Activated CD4-positive, alpha-beta T cell treated with anti-CD3 and anti-CD28 coated beads, Interleukin-2, Interleukin-4, amounts not matched to agents 100 ng/mL and 50 ng/mL, durations not matched to agents 16 hours and 8 hours (primary cell): ENCODE results near the gene ARHGEF26.
A peak's percentile ranks its signal among the peaks of the same experiment; 100 is the strongest.
"Not testable (repeated sequence)": the region's sequence is repeated elsewhere in the genome, so short reads cannot be mapped to it uniquely, and the experiment has no call there.

Source experiments
- DNase-seq: peaks from one replicate; pipeline ENCODE4 v3.0.0-alpha.2; 2020; ENCODE audit warnings: low spot score

Gene ARHGEF26, protein sequence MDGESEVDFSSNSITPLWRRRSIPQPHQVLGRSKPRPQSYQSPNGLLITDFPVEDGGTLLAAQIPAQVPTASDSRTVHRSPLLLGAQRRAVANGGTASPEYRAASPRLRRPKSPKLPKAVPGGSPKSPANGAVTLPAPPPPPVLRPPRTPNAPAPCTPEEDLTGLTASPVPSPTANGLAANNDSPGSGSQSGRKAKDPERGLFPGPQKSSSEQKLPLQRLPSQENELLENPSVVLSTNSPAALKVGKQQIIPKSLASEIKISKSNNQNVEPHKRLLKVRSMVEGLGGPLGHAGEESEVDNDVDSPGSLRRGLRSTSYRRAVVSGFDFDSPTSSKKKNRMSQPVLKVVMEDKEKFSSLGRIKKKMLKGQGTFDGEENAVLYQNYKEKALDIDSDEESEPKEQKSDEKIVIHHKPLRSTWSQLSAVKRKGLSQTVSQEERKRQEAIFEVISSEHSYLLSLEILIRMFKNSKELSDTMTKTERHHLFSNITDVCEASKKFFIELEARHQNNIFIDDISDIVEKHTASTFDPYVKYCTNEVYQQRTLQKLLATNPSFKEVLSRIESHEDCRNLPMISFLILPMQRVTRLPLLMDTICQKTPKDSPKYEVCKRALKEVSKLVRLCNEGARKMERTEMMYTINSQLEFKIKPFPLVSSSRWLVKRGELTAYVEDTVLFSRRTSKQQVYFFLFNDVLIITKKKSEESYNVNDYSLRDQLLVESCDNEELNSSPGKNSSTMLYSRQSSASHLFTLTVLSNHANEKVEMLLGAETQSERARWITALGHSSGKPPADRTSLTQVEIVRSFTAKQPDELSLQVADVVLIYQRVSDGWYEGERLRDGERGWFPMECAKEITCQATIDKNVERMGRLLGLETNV

DNA sequence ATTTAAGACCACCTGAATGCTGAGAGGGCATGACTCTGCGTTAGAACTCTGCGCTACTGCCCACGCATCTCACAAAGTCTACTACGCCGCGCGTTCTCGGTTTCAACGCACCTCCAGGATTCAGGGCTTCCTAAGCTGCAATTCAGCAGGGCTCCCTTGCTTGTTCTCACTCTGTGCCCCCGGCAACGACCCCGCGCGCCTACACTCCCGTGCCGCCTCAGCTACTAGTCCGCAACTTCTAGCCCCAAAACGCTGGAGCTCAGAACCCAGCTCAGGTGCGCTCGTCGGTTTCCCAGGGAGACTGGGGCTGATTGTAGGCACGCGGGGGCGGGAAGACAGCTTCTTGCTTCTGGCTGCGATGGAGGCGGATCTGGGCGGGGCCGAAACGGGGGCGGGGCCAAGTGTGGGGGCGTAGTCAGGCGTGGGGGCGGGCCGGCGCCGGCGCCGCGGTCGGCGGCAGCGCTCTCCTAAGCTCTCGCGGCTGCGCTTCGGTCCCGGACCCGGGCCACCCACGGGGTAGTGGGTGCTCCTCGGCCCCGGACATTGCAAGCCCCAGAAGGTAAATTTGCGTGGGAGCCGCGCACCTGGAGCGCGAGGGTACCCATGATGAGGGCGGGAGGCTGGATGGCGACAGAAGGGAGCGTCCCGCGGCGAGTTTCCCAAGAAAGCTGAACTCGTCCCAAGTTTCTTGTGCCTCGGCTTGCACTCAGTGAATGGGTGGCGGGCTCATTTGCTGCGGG, at the start of gene ARHGEF26:
Gene ARHGEF26 (plus strand): TSS at position 430 of the 740 bp plus-strand sequence. CDS start 603 bp downstream, outside the sequence.
- DNase-seq: peak; percentile 80

DNA sequence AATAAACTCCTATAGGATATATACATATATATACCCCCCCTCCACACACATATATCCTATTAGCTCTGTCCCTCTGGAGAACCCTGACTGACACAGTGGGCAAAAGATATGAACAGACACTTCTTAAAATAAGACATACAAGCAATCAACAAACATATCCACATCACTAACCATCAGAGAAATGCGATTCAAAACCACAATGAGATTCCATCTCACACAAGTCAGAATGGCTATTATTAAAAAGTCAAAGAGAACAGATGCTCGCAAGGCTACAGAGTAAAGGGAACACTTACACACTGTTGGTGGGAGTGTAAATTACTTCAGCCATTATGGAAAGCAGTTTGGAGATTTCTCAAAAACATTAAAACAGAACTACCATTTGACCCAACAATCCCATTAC, 46.2 kb upstream of the ARHGEF26 start:
- no peak for DNase-seq

DNA sequence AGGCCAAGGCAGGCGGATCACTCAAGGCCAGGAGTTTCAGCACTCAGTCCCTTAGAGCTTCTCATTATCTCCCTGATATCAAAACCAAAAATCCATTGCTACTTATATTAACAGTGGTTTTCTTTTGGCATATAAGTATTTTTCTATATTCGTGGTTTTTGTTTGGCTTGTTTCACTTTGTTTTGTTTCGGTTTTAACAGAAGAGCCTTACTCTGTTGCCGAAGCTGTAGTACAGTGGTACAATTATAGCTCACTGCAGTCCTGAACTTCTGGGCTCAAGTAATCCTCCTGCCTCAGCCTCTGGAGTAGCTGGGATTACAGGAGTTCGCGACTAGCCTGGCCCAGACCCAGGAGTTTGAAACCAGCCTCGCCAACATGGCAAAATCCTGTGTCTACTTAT, 42.5 kb upstream of the ARHGEF26 start:
- no peak for DNase-seq

DNA sequence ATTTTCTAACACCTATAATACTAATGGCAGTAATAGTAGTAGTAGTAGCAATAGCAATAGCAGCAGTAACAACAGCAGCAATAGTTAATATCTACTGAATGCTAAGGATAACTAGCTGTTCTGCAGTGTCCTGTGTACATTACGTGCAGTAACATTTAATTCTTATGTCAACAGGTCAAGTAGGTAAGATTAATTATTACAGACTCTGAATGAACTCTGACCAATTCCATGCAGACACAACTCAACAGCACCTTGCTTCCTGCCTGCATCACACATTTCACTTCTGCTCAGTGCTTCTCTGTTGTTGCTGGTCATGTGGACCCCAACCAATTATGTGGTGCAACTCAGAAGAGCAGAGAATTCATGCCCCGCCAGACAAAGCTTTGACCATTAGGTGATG, 39.9 kb upstream of the ARHGEF26 start:
- no peak for DNase-seq

DNA sequence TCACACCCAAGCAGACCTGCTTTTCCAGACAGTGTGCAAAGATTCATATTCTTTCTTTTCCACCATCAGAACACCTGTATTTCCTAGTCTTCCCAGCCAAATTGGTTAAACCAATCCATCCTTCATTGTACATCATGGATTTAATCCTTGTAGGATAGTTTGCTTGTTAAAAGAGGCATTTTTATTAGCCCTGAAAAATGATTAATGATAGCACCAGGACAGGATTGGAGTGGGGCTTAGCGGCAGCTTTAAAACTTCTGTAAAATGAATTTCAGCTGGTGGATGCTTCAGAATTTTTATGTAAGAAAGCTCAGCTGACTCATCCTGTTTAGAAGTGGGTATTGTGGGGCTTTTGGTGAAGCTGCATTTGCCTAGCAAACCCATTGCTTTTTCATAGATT, 36.1 kb upstream of the ARHGEF26 start:
- no peak for DNase-seq

DNA sequence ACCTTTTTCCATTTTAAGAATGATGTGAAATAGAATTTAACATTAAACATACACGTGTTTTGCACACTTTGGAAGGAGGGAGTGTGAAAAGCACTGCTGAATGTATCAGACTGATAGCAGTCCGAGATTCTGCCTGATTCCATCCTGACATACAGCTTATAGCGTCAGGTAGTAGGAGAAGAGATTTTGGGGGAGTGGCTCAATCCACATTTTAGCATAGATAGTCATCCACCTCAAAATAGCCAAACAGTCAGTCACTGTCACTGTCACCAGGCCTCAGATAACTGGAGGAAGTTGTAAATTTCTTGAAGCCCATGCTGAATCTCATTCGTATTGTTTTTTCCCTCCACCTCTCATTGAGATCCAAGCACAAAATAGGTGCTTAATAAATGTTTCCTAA, 35.4 kb upstream of the ARHGEF26 start:
- DNase-seq: no peak

DNA sequence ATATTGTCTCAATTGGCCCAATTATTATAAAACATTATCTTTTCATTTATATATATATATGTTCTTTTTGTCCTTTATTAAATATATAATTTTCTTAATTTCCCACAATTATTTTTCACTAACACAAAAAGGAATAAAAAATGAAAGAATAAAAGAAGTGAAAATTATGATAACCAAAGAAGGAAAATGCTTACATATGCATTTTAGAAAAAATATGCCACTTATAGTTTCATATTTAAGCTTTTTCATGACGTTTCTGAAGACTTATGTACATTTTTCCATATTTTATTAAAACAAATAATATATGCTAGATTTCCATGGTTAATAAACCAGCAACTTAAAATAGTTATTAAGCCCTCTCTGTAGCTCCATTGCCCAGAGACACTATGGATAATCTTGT, 34.9 kb upstream of the ARHGEF26 start:
- no peak for DNase-seq

DNA sequence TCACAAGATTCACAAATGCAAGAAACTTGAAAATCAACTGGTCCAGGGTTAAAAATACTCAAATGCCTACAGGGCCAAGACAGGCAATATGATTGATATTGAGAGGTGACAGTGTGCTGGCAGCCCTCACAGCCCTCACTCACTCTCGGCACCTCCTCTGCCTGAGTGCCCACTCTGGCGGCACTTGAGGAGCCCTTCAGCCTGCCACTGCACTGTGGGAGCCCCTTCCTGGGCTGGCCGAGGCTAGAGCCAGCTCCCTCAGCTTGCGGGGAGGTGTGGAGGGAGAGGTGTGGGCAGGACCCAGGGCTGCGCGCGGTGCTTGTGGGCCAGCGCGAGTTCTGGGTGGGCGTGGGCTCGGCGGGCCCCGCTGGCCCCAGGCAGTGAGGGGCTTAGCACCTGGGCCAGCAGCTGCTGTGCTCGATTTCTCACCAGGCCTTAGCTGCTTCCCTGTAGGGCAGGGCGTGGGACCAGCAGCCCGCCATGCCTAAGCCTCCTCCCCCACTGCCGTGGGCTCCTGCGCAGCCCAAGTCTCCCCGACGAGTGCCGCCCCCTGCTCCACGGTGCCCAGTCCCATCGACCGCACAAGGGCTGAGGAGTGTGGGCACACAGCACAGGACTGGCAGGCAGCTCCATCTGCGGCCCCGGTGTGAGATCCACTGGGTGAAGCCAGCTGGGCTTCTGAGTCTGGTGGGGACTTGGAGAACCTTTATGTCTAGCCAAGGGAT, 33.3 kb upstream of the ARHGEF26 start:
- not testable (repeated sequence) for DNase-seq

DNA sequence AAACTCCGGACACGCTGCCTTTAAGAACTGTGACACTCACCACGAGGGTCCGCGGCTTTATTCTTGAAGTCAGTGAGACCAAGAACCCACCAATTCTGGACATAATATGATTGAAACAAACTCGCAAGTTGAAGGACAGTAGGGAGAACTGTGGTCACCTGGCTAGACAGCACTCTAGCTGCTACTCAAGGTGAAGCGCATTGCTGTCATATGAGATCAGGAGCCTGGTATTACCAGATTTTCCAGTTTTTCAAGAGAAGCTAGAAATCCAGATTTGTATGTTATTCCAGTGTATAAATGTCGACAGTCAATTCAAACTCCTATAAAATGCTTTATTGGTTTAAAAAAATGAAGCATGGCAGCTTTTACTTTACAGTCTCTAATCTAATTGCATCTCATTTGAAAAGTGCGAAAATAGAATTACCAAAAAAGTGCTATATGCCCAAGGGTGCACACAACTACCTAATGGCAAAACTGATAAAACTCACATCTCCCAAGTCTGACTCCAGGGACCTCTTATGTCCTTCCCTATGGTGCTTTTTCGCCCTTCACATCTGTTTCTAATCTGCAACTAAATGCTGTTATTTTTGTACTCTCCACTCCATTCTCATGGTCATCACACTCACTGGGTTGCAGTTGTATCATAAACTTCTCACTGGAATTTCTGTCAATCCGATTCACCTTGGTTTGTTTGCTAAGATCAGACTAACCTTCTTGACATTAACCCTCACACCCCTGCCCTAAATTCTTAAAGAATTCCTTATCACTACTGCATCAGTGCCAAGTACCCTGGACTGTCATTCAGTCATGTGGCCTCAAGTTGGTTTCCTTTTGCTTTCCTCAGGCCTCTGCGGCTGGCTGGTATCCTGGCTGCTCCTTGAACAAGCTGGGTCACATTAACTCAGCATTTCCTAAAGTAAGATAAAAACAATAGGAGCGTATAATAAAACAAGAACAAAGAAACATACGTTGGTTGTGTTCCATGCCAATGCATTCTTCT, 31.5 kb upstream of the ARHGEF26 start:
- no peak for DNase-seq

DNA sequence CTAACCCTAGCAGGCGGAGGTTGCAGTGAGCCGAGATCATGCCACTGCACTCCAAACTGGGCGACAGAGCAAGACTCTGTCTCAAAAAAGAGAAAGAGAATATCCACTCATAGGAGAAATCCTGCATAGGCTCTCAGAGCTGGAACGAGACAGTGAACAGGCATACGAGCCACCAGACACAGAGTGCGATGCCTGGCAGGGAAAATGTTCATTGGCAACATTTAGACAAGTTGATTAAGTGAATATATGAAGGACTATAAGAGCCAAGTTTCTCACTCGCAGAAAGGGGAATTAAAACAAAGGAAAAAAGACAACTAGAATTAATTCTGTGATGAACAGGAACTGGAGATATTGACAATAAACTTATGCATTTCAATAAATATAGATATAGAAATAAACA, 27.1 kb upstream of the ARHGEF26 start:
- DNase-seq: no peak

DNA sequence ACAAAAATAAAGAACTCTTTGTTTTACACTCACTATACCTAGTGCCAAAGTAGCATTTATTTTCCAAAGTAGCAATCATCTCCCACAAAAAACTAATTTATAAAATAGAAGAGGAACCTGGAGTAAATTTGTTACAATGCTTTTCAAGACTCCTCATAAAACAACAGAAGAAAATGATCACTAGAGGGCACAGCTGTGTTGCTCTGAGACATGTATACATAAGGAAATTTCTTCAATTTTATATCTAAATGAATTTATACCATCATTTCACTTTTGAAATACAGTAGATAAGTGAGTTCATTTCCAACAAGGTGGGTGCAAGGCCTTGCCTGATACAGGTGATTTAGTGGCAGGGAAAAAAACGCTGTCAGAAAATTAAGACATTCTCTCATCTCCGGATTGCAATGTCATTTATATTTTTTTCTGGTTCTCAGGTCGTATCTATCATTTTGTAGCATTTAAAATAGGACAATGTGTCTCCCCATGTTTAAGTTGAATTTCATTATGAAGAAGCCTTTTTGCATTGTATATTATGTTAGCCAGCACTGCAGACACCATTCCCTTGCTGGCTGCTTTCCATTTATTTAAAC, 25.3 kb upstream of the ARHGEF26 start:
- DNase-seq: no peak

DNA sequence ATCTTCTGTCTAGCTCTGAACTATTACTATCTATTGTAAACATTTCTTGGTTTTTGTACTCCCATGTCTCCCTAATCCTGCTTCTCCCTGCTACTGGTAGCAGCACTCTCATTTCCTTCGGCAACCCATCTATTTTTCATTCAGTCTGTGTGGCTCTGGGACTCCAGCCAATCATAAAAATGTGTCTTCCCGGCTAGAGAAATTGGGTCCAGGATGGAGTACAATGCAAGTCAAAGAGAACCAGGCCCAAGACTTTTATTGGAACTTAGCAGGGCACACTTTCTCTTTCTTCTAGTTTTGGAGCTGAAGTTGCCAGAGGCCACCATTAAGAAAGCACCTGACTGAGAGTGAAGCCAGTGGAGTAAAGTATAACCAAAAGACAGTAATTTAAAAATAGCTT, 22.8 kb upstream of the ARHGEF26 start:
- no peak for DNase-seq

DNA sequence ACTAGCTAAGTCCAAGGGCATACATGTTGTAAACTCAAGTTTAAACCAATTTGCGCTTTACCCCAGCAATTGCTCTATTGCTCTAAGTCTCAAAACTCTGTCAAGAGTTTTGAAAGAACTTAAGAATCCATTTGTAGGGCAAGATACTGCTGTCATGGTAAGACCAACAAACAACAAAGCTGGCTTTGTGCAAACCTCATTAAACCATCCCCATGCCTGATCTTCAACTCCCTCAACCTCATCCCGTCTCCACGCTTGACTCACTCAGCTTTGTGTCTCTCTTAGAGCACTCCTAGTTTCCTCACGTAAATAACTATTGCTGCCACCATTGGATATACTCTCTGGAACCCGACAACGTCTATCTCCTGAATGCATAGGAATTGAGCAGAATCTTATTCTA, 20.6 kb upstream of the ARHGEF26 start:
- no peak for DNase-seq

DNA sequence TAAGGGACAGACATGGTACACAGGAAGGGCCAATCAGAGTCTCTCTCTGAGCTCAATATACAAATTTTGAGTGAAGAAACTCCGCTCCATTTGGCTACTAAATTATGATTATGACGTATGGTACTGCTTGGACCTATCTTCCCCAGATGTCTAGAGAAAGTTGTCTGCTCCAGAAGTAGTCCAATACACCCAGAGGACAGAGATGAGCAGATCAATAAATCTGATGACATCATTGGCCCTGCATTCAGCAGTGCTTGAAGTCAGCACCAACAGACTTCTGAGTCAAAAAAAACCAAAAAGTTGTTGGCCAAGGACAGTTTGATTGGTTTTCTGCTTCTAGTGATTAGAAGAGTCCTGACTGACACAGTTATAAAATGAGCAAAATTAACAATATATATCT, 19.9 kb upstream of the ARHGEF26 start:
- DNase-seq: no peak

DNA sequence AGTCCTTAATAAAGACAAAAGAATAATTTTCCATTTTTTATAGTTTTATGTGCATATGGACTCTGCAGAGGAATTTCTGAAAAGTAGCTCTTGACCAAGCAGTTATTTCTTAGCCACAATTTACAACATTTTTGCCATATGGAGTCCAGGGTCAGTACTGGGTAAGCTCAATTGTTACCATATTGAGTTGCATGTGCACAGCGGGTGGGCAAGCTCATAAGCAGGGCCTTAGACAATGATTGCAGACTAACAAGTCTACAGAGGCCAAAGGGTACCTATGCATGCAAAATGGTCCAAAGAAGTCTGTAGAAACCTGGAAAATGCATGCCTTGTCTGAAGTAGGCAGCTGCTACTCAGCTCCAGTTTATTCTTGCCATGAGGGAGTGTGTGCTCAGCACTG, 19.0 kb upstream of the ARHGEF26 start:
- no peak for DNase-seq

DNA sequence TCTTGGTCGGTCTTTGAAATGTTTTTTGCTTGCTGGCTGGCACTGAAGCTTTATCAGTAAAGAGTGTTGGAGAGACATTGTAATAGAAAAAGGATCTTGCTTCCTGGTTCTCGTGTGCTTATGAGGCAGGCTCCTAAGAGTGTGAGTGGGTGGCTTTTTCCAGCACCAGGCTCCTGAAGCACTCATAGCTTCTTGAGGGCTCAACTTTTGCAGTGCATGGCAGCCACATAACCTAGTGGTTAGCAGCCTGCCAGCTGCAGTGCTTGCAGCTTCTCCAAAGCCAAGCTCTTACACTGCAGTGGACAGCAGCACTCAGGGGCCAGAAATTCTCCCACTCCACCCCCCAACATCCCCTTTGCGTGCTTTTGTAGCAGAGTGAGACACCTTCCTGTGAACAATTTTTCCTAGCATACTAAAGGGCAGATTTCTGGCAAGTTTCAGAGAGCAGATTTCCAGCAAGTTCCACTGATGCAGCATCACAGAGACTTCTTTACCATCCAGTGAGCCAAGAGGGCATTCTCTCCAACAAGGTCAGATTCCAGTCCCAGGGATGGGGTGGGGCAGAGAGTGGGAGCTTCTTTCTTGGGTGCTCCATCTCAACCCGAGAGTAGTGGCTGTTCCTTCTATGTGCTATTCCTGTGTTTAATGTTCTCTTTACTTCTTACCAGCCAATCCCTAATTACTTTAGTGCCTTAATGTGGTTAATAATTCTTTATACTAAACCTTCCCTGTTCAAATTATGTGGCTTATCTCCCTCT, 15.8 kb upstream of the ARHGEF26 start:
- no peak for DNase-seq

DNA sequence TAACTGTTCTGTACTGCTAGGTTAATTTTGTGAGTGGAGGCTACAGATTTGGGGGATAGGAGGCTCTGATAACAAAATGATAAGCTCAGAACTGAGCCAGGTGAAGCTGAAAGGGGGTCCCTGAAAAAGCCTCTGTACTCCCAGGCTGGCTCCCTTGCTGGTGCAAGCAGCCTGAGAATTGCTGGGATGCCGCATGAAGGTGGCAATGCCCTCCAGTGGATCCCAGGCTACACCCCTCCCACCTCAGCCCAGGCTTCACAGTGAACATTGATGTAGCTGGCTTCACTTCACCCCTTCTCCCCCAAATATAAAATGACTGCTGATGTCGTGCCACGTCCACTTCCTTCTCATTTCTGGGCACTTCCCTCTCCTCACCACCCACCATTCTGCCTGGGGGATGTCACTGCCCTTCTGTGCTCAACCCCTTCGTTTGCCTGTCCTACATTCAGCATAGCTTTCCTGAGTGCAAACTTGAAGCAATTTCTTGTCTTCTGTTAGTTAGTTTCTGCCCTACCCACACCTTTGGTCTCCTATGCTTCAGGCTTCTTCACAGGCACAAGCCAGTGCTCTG, 9.7 kb upstream of the ARHGEF26 start:
- DNase-seq: no peak

DNA sequence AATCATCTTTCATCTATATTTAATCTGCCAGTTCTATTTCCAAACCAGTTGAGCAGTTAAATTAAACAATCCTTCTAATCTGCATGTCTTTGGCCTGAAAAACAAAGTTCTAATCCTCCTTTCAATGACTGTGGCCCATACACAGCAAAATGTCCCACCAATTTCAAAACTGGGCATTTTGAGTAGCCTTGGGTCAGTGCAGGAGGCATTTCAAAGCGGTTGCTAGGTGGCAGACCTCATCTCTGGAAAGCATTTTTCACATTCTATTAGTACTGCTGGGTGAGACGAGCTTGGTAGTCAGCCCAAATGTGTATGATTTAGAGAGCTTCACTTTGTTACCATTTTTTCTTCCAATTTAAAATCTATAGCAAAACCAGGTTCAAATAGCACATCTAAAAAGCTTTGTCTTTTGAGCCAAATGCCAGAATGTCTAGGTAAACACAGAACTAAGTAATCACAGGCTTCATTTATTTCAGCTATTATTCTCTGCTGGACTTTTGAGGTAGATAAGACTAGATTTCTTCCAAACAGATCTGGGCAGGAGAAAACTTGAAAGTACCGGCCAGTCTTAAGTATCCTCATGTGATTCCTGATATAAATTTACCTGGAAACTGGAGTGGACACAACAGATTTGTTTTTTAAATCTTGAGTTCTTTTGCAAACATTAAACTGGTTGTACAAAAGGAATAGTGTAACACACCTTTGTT, 8.9 kb upstream of the ARHGEF26 start:
- DNase-seq: no peak
